ENCODE measurements around the gene FRAS1. TPM values are rescaled to one million over a fixed set of nuclear protein-coding genes. Genes with fewer than 3 reads are reported as not detected.
"Not testable (repeated sequence)": the region's sequence is repeated elsewhere in the genome, so short reads cannot be mapped to it uniquely, and the experiment has no call there.

Gene FRAS1
- total RNA-seq, 2 experiments from 2014 or later: 0.09 TPM; not detected in 1

DNA sequence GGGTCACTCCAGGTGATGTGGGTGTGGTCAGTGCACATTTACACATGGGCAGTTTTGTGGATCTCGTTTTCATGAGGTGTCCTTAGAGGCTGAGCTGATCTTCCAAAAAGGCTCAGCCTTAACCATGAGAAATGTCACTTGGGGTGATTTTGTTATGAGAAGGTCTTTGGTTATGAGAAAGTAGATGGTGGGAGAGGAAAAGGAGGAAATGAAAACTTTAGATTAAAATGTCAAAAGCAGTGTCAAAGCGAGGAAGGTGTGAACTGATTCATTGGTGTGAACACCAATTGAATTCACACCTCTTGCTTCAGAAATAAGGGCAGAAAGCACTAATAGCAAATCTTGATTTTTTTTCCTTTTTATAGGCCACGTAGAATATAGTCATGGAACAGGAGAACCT, 394.3 kb downstream of the FRAS1 start:
- Mint-ChIP-seq H3K36me3 (ENCODE audit: low read depth) (no peaks in the 10 kb centered on the region), H3K9me3 (ENCODE audit: low read depth) (no peaks in the 10 kb centered on the region), H3K27ac (no peak overlapping the region), H3K4me3 (no peak overlapping the region), H3K27me3 (peaks cover 7% of the 10 kb centered on the region), H3K4me1 (no peaks in the 10 kb centered on the region)
- ATAC-seq: no peak
- CTCF ChIA-PET: no interaction called here
- POLR2A ChIA-PET: interaction anchor here (0.6 kb wide), 1 partner anchor 159 kb away, joined by 3 read pairs; no protein-coding TSS in a partner anchor
- no peak for DNase-seq
- intact Hi-C loops (cut with DNase I, micrococcal nuclease): no loop called here

DNA sequence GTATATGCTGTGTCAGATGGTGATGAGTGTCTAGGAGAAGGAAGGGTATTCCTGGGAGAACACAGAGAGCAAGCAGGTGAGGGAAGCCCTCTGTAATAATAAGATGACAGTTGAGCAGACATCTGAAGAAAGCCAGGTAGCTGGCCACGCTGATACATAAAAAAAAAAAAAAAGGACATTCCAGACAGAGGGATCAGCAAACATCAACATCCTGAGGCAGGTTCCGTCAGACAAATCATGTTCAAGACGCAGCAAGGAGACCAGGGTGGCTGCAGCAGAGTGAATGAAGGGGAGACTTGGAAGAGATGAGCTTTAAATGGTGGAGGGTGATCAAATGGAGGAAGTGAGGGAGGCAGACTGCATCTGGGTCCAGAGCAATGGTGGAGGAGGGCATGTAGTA, 396.9 kb downstream of the FRAS1 start:
- intact Hi-C loops (cut with DNase I, micrococcal nuclease): no loop called here
- no peak for DNase-seq
- Mint-ChIP-seq H3K36me3 (ENCODE audit: low read depth) (no peaks in the 10 kb centered on the region), H3K9me3 (ENCODE audit: low read depth) (no peaks in the 10 kb centered on the region), H3K27ac (no peak overlapping the region), H3K4me1 (no peaks in the 10 kb centered on the region), H3K4me3 (no peak overlapping the region), H3K27me3 (peaks cover 12% of the 10 kb centered on the region)
- POLR2A ChIA-PET: no interaction called here
- CTCF ChIA-PET: interaction anchor here (0.6 to 0.7 kb wide), 2 partner anchors 405 to 577 kb away, joined by 3 read pairs; no protein-coding TSS in a partner anchor
- no peak for ATAC-seq

DNA sequence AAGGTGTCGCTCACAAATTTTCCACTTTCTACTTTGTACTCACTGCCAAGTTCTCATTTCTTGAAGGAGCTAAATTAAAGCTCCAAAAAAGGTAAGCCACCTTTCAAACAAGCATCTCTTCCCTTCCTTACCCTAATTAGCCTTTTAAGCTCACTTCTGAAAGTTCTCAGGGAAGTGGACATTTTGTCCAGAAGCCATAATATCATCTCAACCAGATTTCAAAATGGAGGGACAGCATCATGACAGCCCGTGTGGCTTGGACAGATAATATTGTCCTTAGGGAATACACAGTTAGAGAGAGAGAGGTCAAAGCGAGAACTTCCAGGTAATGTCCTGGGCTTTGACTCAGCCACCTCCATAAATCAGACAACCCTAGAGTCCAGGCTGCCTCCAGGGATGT, 400.6 kb downstream of the FRAS1 start:
- intact Hi-C loops (cut with DNase I, micrococcal nuclease): no loop called here
- H3K9me3 Mint-ChIP-seq (ENCODE audit: low read depth): no peaks in the 10 kb centered on the region
- POLR2A ChIA-PET: no interaction called here

DNA sequence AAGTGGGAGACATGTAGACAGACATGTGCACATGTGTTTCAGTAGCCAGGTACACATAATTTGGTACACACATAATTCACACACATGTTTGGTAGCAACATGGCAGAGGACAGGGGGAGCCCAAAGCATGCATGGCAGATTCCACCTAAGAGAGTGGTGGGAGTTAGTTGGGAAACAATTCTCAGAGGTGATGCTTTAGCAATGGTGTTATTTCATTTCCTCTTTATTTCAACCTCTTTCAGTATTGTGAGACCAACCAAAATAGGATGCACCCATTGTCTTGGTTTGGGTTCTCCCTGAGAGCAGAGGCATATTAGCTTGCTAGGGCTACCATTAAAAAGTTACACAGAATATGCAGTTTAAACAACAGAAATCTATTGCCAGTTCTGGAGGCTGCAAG, 402.2 kb downstream of the FRAS1 start:
- CTCF ChIA-PET: no interaction called here
- H3K9me3 Mint-ChIP-seq (ENCODE audit: low read depth): no peaks in the 10 kb centered on the region
- no peaks in the 10 kb centered on the region for H3K4me1 Mint-ChIP-seq
- peaks cover 5% of the 10 kb centered on the region for H3K27me3 Mint-ChIP-seq
- ATAC-seq: no peak
- POLR2A ChIA-PET: no interaction called here
- H3K4me3 Mint-ChIP-seq: no peak overlapping the region
- intact Hi-C loops (cut with DNase I, micrococcal nuclease): no loop called here
- H3K36me3 Mint-ChIP-seq (ENCODE audit: low read depth): no peaks in the 10 kb centered on the region
- no peak for DNase-seq
- no peak overlapping the region for H3K27ac Mint-ChIP-seq

More for the DNA sequence above, 400.6 kb downstream of the FRAS1 start:
- Mint-ChIP-seq H3K4me1 (no peaks in the 10 kb centered on the region), H3K27ac (no peak overlapping the region), H3K4me3 (no peak overlapping the region), H3K36me3 (ENCODE audit: low read depth) (no peaks in the 10 kb centered on the region), H3K27me3 (peaks cover 12% of the 10 kb centered on the region)
- ATAC-seq (no peak), DNase-seq (no peak)
- CTCF ChIA-PET: no interaction called here

- ChIA-PET POLR2A (no interaction called here), CTCF (no interaction called here)
- no peak for ATAC-seq
- Mint-ChIP-seq H3K4me3 (no peak overlapping the region), H3K9me3 (ENCODE audit: low read depth) (no peaks in the 10 kb centered on the region), H3K27me3 (peaks cover 5% of the 10 kb centered on the region), H3K36me3 (ENCODE audit: low read depth) (no peaks in the 10 kb centered on the region), H3K27ac (no peak overlapping the region), H3K4me1 (no peaks in the 10 kb centered on the region)
- DNase-seq: no peak
- intact Hi-C loops (cut with DNase I, micrococcal nuclease): no loop called here
These were observed 403.2 kb downstream of the FRAS1 start for GRCh38 chr4:78460368-78460767.

DNA sequence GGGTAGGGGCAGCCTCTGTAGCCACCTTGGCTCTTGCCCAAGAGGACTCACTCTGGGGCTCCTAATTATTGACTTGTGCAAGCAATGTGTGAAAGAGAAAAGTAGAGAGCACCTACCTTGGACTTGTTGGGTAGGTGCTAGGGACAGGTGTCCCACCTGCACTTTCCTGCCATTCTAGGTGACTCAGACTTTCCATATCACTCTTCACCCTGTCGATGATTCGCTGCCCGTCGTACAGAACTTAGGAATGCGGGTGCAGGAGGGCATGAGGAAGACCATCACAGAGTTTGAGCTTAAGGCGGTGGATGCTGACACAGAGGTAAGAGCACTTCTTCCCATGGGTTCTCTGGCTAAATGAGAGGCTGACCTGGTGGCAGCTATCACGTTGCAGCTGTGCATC, 407.1 kb downstream of the FRAS1 start:
- Mint-ChIP-seq H3K4me1 (no peaks in the 10 kb centered on the region), H3K36me3 (ENCODE audit: low read depth) (no peaks in the 10 kb centered on the region), H3K9me3 (ENCODE audit: low read depth) (no peaks in the 10 kb centered on the region), H3K27ac (no peak overlapping the region), H3K4me3 (no peak overlapping the region), H3K27me3 (no peaks in the 10 kb centered on the region)
- ChIA-PET POLR2A (no interaction called here), CTCF (no interaction called here)
- no peak for ATAC-seq
- DNase-seq: no peak
- intact Hi-C loops (cut with DNase I, micrococcal nuclease): no loop called here

DNA sequence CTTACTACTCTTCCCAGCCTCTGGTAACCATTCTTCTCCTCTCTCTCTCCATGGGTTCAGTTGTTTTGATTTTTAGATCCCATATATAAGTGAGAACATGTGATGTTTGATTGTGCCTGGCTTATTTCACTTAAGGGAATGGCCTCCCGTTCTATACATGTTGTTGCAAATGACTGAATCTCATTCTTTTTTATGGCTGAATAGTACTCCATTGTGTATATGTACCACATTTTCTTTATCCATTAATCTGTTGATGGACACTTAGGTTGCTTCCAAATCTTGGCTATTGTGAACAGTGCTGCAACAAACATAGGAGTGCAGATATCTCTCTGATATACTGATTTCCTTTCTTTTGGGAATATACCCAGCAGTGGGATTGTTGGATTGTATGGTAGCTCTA, 410.1 kb downstream of the FRAS1 start:
- H3K27me3 Mint-ChIP-seq; ATAC-seq; intact Hi-C loops (cut with DNase I, micrococcal nuclease); H3K4me3 Mint-ChIP-seq; POLR2A ChIA-PET; H3K36me3 Mint-ChIP-seq (ENCODE audit: low read depth); DNase-seq; H3K9me3 Mint-ChIP-seq (ENCODE audit: low read depth); H3K27ac Mint-ChIP-seq; H3K4me1 Mint-ChIP-seq; CTCF ChIA-PET: not testable (repeated sequence)

DNA sequence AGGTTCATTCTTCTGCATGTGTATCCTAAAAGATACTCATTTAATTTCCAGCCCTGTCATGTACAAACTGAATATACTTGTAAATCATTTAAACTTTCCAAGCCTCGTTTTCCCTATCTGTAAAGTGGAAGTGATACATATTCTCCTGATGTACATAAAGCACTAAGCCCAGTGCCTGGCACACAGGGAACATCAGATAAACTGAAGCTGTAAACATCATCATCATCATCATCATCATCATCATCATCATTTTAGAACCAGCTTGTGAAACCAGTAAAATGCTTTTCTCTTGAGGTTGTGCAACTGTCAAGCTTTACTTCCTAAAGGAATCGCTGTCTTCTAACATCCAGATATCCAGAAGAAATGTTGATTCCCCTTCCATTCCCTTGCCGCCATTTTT, 411.1 kb downstream of the FRAS1 start:
- ChIA-PET CTCF (no interaction called here), POLR2A (no interaction called here)
- no peaks in the 10 kb centered on the region for H3K9me3 Mint-ChIP-seq (ENCODE audit: low read depth)
- no peak overlapping the region for H3K27ac Mint-ChIP-seq
- intact Hi-C loops (cut with DNase I, micrococcal nuclease): no loop called here
- H3K27me3 Mint-ChIP-seq: peaks cover 3% of the 10 kb centered on the region
- no peak for DNase-seq
- ATAC-seq: no peak
- no peak overlapping the region for H3K4me3 Mint-ChIP-seq
- H3K4me1 Mint-ChIP-seq: no peaks in the 10 kb centered on the region
- H3K36me3 Mint-ChIP-seq (ENCODE audit: low read depth): no peaks in the 10 kb centered on the region

DNA sequence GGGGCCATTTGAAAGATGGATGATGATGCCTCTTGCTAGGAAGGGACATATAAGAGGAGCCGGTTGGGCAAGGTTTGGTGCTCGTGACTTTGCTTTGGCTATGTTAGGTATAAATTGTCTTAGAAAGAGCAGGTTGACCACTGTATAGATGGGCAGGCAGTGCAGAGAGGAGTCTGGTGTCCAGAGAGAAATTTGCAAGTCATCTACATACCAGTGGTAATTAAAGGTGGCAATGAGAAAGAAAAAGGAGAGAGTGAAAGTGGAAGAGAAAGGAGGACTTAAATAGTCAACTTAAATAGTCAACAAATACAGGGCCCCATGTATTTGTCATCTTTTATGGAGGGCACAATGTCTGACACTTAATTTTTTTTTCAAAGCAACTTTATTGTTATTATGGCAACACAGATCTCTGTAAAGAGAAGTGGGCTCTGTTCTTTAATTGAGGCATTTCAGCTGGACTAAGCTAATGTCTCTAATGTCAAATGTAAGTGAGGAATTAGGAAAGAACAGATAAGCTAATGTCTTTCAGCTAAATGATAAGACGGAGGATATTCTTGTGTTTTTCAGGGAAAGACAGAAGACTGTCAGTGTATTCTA, 419.1 kb downstream of the FRAS1 start:
- POLR2A ChIA-PET: no interaction called here
- ATAC-seq (no peak), DNase-seq (no peak)
- intact Hi-C loops (cut with DNase I, micrococcal nuclease): no loop called here
- Mint-ChIP-seq H3K9me3 (ENCODE audit: low read depth) (no peaks in the 10 kb centered on the region), H3K27ac (no peak overlapping the region), H3K4me1 (no peaks in the 10 kb centered on the region), H3K36me3 (ENCODE audit: low read depth) (no peaks in the 10 kb centered on the region), H3K27me3 (peaks cover 2% of the 10 kb centered on the region), H3K4me3 (no peak overlapping the region)
- CTCF ChIA-PET: no interaction called here

DNA sequence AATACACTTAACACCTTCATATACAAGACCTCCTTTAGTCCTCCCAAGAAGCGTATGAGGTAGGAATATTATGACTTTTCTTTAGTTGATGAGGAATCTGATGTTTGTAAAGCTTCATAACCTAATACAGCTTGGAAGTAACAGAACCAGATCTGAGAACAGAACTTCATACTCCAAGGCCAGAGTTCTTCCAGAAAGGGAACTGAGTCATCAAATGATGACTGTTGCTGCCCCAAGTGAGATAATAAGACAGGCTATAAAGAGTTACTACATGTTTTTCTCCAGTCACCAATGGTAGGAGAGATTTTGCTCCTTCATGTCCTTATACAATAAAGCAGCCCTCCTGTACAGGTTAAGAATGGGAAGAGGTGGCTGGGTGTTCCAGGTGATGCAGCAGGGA, 420.2 kb downstream of the FRAS1 start:
- no peak for DNase-seq
- no peak for ATAC-seq
- Mint-ChIP-seq H3K27me3 (peaks cover 2% of the 10 kb centered on the region), H3K36me3 (ENCODE audit: low read depth) (no peaks in the 10 kb centered on the region), H3K27ac (no peak overlapping the region), H3K9me3 (ENCODE audit: low read depth) (no peaks in the 10 kb centered on the region), H3K4me1 (no peaks in the 10 kb centered on the region), H3K4me3 (no peak overlapping the region)
- CTCF ChIA-PET: no interaction called here
- intact Hi-C loops (cut with DNase I, micrococcal nuclease): no loop called here
- POLR2A ChIA-PET: no interaction called here

DNA sequence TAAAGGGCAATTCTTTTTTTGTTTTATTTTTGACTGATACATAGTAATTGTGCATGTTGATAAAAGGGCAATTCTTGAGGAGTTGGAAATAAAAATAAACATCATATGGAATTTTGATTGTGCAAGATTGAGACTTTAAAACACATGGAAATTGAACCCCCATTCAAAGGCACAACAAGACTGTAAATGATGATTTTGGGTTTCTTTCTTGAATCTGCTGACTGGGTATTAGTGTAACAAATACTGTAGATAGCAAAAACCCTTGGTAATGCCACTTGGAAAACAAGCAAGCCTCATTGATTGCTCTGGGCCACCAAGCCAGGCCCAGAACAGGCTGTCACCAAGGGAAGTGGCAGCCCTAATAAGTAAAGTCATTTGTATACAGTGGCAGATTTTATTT, 421.4 kb downstream of the FRAS1 start:
- no peaks in the 10 kb centered on the region for H3K36me3 Mint-ChIP-seq (ENCODE audit: low read depth)

DNA sequence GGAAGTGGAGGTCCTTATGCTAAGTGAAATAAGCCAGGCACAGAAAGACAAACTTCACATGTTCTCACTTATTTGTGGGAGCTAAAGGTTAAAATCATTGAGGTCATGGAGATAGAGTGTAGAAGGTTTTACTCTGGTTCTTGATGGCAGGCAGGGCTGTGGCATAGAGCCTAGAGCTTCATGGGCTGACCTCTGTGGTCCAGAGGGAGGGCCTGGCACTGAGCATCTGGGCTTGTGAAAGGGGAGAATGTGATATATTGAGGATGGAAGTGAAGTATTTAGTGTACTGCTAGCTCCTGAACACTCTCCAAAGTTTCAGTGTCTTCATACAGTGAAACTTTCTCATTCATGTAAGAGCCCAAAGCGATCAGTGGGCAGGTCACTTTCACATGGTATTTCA, 423.2 kb downstream of the FRAS1 start:
- Mint-ChIP-seq H3K4me1 (no peaks in the 10 kb centered on the region), H3K27me3 (peaks cover 2% of the 10 kb centered on the region), H3K36me3 (ENCODE audit: low read depth) (no peaks in the 10 kb centered on the region), H3K27ac (no peak overlapping the region), H3K4me3 (no peak overlapping the region), H3K9me3 (ENCODE audit: low read depth) (no peaks in the 10 kb centered on the region)
- DNase-seq: no peak
- no peak for ATAC-seq
- intact Hi-C loops (cut with DNase I, micrococcal nuclease): no loop called here
- CTCF ChIA-PET: interaction anchor here (0.6 kb wide), 1 partner anchor 88 kb away, joined by 4 read pairs; no protein-coding TSS in a partner anchor
- POLR2A ChIA-PET: no interaction called here

More for the DNA sequence above, 421.4 kb downstream of the FRAS1 start:
- Mint-ChIP-seq H3K27me3 (peaks cover 2% of the 10 kb centered on the region), H3K4me3 (no peak overlapping the region), H3K27ac (no peak overlapping the region), H3K4me1 (no peaks in the 10 kb centered on the region), H3K9me3 (ENCODE audit: low read depth) (no peaks in the 10 kb centered on the region)
- CTCF ChIA-PET: interaction anchor here (0.6 kb wide), 1 partner anchor 45 kb away, joined by 3 read pairs; no protein-coding TSS in a partner anchor
- DNase-seq (no peak), ATAC-seq (no peak)
- intact Hi-C loops (cut with DNase I, micrococcal nuclease): no loop called here
- POLR2A ChIA-PET: no interaction called here

GRCh38 chr4:78481180-78481579, 424.1 kb downstream of the FRAS1 start:
- Mint-ChIP-seq H3K36me3 (ENCODE audit: low read depth) (no peaks in the 10 kb centered on the region), H3K27me3 (peaks cover 2% of the 10 kb centered on the region), H3K27ac (no peak overlapping the region), H3K4me3 (no peak overlapping the region), H3K9me3 (ENCODE audit: low read depth) (no peaks in the 10 kb centered on the region), H3K4me1 (no peaks in the 10 kb centered on the region)
- DNase-seq (no peak), ATAC-seq (no peak)
- CTCF ChIA-PET: no interaction called here
- POLR2A ChIA-PET: no interaction called here
- intact Hi-C loops (cut with DNase I, micrococcal nuclease): no loop called here
